SK-N-SH treated with all-trans-retinoic acid at 6 μM for 48 hours (cell line): ENCODE data around the gene CFAP107.

Source experiments
- ATAC-seq: fragments of 200-7000 bp; cut with Tn5 transposase; 3 replicates; pipeline ENCODE4 v1.9.1; 2020; ENCODE audit warnings: mild to moderate bottlenecking, moderate library complexity
- ARNTL ChIP-seq: fragments of 450-650 bp; formaldehyde crosslinking; IDR thresholded peaks from 2 replicates; pipeline ENCODE4 v1.5.0; 2020; ENCODE audit warnings: low read depth, mild to moderate bottlenecking, moderate library complexity, borderline replicate concordance
- BACH2 ChIP-seq: fragments of 250-450 bp; sonication (Bioruptor Pico); IDR thresholded peaks from 2 replicates; pipeline ENCODE4 v1.9.0; 2021; ENCODE audit warnings: mild to moderate bottlenecking, borderline replicate concordance
- CREB5 ChIP-seq: fragments of 250-450 bp; sonication (Bioruptor Pico); IDR thresholded peaks from 2 replicates; pipeline ENCODE4 v1.5.1; 2020; ENCODE audit warnings: low read depth, mild to moderate bottlenecking, moderate library complexity
- ESRRG ChIP-seq: fragments of 250-450 bp; sonication (Bioruptor Pico); IDR thresholded peaks from 2 replicates; pipeline ENCODE4 v1.6.1; 2021; ENCODE audit warnings: mild to moderate bottlenecking
- GLIS3 ChIP-seq: fragments of 250-450 bp; sonication (Bioruptor Pico); IDR thresholded peaks from 2 replicates; pipeline ENCODE4 v1.5.0; 2020; ENCODE audit warnings: mild to moderate bottlenecking, moderate library complexity
- ISL1 ChIP-seq: fragments of 250-450 bp; sonication (Bioruptor Pico); IDR thresholded peaks from 2 replicates; pipeline ENCODE4 v2.1.2; 2022; ENCODE audit warnings: mild to moderate bottlenecking, moderate library complexity
- PPARA ChIP-seq: fragments of 250-450 bp; sonication (Bioruptor Pico); IDR thresholded peaks from 2 replicates; pipeline ENCODE4 v1.5.0; 2020; ENCODE audit warnings: mild to moderate bottlenecking, borderline replicate concordance
- RARB ChIP-seq: fragments of 250-450 bp; sonication (Bioruptor Pico); IDR thresholded peaks from 2 replicates; pipeline ENCODE4 v1.8.0; 2021; ENCODE audit warnings: mild to moderate bottlenecking, moderate library complexity
- SNAI2 ChIP-seq: fragments of 250-450 bp; sonication (Bioruptor Pico); IDR thresholded peaks from 2 replicates; pipeline ENCODE4 v1.5.0; 2020; ENCODE audit warnings: mild to moderate bottlenecking, moderate library complexity
- TCF4 ChIP-seq: fragments of 250-450 bp; sonication (Bioruptor Pico); IDR thresholded peaks from 2 replicates; pipeline ENCODE4 v1.8.0; 2021; ENCODE audit warnings: mild to moderate bottlenecking, moderate library complexity, borderline replicate concordance
- TOX ChIP-seq: fragments of 250-450 bp; sonication (Bioruptor Pico); IDR thresholded peaks from 2 replicates; pipeline ENCODE4 v1.8.0; 2021; ENCODE audit warnings: mild to moderate bottlenecking, moderate library complexity, borderline replicate concordance
- ZC3H10 ChIP-seq: fragments of 250-450 bp; sonication (Bioruptor Pico); IDR thresholded peaks from 2 replicates; pipeline ENCODE4 v1.5.1; 2021; ENCODE audit warnings: mild to moderate bottlenecking, moderate library complexity
- ZFP3 ChIP-seq: fragments of 250-450 bp; sonication (Bioruptor Pico); IDR thresholded peaks from 2 replicates; pipeline ENCODE4 v1.5.0; 2020; ENCODE audit warnings: mild to moderate bottlenecking, moderate library complexity
- ZFP30 ChIP-seq: fragments of 450-650 bp; formaldehyde crosslinking; IDR thresholded peaks from 2 replicates; pipeline ENCODE4 v1.5.0; 2022; ENCODE audit warnings: mild to moderate bottlenecking, moderate library complexity
- ZNF70 ChIP-seq: fragments of 450-650 bp; formaldehyde crosslinking; IDR thresholded peaks from 2 replicates; pipeline ENCODE4 v1.5.0; 2020; ENCODE audit warnings: mild to moderate bottlenecking, moderate library complexity
- ZNF8 ChIP-seq: fragments of 450-650 bp; formaldehyde crosslinking; IDR thresholded peaks from 2 replicates; pipeline ENCODE4 v1.5.0; 2020; ENCODE audit warnings: mild to moderate bottlenecking, moderate library complexity
- TF ChIP-seq, protein P1 (sequence below): fragments of 250-450 bp; sonication (Bioruptor Pico); IDR thresholded peaks from 2 replicates; pipeline ENCODE4 v1.5.0; 2020; ENCODE audit warnings: mild to moderate bottlenecking, moderate library complexity
- TF ChIP-seq, protein P2 (sequence below): fragments of 250-450 bp; sonication (Bioruptor Pico); IDR thresholded peaks from 2 replicates; pipeline ENCODE4 v1.8.0; 2021; ENCODE audit warnings: low read depth, mild to moderate bottlenecking, moderate library complexity, borderline replicate concordance
- TF ChIP-seq, protein P3 (sequence below): fragments of 250-450 bp; sonication (Bioruptor Pico); IDR thresholded peaks from 2 replicates; pipeline ENCODE4 v1.5.1; 2021; ENCODE audit warnings: mild to moderate bottlenecking, moderate library complexity

The CFAP107 gene

DNA sequence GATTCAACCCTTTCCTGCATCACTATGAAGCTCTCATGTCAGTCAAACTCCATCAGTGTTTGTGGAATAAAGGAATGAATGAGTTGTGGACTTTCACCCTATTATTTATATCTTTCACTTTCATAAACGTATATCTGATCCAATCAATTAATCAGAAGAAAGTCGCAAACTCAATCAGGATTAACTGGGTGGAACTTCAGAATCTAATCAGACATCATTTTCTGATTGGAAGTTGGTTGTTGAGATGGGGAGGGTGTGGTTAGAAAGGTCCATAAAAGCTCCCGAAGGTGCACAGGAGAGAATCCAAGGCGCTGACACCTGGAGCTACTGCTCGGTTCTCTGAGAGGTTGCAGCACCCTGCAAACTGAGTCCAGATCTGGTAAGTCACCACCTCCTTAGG lies 27.4 kb downstream of the CFAP107 start, which contains the start of gene PRAMEF12 (continued):
- TF ChIP-seq, protein P1, sequence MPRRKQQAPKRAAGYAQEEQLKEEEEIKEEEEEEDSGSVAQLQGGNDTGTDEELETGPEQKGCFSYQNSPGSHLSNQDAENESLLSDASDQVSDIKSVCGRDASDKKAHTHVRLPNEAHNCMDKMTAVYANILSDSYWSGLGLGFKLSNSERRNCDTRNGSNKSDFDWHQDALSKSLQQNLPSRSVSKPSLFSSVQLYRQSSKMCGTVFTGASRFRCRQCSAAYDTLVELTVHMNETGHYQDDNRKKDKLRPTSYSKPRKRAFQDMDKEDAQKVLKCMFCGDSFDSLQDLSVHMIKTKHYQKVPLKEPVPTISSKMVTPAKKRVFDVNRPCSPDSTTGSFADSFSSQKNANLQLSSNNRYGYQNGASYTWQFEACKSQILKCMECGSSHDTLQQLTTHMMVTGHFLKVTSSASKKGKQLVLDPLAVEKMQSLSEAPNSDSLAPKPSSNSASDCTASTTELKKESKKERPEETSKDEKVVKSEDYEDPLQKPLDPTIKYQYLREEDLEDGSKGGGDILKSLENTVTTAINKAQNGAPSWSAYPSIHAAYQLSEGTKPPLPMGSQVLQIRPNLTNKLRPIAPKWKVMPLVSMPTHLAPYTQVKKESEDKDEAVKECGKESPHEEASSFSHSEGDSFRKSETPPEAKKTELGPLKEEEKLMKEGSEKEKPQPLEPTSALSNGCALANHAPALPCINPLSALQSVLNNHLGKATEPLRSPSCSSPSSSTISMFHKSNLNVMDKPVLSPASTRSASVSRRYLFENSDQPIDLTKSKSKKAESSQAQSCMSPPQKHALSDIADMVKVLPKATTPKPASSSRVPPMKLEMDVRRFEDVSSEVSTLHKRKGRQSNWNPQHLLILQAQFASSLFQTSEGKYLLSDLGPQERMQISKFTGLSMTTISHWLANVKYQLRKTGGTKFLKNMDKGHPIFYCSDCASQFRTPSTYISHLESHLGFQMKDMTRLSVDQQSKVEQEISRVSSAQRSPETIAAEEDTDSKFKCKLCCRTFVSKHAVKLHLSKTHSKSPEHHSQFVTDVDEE (CRISPR knock-in tag), result no peak

- TF ChIP-seq RARB (CRISPR knock-in tag) (no peak), TCF4 (no peak), ESRRG (CRISPR knock-in tag) (no peak), ZC3H10 (CRISPR knock-in tag) (no peak), ZNF70 (no peak), ZNF8 (no peak), ZFP3 (CRISPR knock-in tag) (no peak), ISL1 (CRISPR knock-in tag) (no peak), TOX (no peak), ZFP30 (CRISPR knock-in tag) (no peak), GLIS3 (no peak), BACH2 (no peak)
- TF ChIP-seq, protein P2, sequence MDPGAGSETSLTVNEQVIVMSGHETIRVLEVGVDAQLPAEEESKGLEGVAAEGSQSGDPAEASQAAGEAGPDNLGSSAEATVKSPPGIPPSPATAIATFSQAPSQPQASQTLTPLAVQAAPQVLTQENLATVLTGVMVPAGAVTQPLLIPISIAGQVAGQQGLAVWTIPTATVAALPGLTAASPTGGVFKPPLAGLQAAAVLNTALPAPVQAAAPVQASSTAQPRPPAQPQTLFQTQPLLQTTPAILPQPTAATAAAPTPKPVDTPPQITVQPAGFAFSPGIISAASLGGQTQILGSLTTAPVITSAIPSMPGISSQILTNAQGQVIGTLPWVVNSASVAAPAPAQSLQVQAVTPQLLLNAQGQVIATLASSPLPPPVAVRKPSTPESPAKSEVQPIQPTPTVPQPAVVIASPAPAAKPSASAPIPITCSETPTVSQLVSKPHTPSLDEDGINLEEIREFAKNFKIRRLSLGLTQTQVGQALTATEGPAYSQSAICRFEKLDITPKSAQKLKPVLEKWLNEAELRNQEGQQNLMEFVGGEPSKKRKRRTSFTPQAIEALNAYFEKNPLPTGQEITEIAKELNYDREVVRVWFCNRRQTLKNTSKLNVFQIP, result no peak
- TF ChIP-seq, protein P1 (CRISPR knock-in tag), result no peak
- TF ChIP-seq, protein P3, sequence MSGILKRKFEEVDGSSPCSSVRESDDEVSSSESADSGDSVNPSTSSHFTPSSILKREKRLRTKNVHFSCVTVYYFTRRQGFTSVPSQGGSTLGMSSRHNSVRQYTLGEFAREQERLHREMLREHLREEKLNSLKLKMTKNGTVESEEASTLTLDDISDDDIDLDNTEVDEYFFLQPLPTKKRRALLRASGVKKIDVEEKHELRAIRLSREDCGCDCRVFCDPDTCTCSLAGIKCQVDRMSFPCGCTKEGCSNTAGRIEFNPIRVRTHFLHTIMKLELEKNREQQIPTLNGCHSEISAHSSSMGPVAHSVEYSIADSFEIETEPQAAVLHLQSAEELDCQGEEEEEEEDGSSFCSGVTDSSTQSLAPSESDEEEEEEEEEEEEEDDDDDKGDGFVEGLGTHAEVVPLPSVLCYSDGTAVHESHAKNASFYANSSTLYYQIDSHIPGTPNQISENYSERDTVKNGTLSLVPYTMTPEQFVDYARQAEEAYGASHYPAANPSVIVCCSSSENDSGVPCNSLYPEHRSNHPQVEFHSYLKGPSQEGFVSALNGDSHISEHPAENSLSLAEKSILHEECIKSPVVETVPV (CRISPR knock-in tag), result no peak
- no peak for ATAC-seq
Measured at GRCh38 chr1:12774801-12775345, 28.9 kb downstream of the CFAP107 start.

DNA sequence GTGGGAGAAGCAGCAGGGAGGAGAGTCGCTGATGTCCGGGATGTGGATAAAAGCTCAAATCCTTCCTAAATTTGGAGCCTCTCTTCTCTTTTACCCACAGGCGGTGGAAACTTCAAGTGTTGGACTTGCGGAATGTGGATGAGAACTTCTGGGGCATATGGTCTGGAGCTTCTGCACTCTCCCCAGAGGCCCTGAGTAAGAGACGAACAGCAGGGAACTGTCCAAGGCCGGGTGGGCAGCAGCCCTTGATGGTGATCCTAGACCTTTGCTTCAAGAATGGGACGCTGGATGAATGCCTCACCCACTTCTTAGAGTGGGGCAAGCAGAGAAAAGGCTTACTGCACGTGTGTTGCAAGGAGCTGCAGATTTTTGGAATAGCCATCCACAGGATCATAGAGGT lies 29.4 kb downstream of the CFAP107 start:
- no peak for TF ChIP-seq ZC3H10 (CRISPR knock-in tag)
- TF ChIP-seq, protein P2, result no peak
- TF ChIP-seq SNAI2 (CRISPR knock-in tag), result no peak
- TF ChIP-seq TOX, result no peak
- TF ChIP-seq ISL1 (CRISPR knock-in tag), result no peak
- no peak for TF ChIP-seq CREB5 (CRISPR knock-in tag)
- no peak for TF ChIP-seq ARNTL
- TF ChIP-seq, protein P3 (CRISPR knock-in tag), result no peak
- no peak for TF ChIP-seq GLIS3
- no peak for TF ChIP-seq PPARA (CRISPR knock-in tag)
- ATAC-seq, result no peak
